Measurements from ENCODE around the gene DIRAS2.

DIRAS2 gene

DNA sequence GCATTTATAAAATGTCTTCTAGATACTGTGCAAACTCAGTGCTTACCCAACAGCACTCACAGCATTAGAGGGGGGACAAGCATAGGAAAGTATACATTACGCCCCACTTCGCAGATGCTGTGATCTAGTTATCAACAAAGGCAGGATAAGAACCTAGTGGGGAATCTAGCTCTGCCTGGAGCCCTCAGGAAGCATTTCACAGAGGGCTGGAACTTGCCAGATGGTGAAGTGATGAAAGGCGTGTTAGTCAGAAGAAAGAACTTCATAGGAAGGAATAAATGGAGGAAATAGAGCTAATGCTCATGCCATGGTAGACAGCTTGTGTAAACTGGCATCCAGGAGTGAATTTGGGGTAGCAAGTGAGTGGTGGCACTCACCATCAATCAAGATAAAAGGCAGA, 25.8 kb downstream of the DIRAS2 start:
- TF ChIP-seq, protein P1, sequence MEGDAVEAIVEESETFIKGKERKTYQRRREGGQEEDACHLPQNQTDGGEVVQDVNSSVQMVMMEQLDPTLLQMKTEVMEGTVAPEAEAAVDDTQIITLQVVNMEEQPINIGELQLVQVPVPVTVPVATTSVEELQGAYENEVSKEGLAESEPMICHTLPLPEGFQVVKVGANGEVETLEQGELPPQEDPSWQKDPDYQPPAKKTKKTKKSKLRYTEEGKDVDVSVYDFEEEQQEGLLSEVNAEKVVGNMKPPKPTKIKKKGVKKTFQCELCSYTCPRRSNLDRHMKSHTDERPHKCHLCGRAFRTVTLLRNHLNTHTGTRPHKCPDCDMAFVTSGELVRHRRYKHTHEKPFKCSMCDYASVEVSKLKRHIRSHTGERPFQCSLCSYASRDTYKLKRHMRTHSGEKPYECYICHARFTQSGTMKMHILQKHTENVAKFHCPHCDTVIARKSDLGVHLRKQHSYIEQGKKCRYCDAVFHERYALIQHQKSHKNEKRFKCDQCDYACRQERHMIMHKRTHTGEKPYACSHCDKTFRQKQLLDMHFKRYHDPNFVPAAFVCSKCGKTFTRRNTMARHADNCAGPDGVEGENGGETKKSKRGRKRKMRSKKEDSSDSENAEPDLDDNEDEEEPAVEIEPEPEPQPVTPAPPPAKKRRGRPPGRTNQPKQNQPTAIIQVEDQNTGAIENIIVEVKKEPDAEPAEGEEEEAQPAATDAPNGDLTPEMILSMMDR (IDR thresholded peaks at IDR 0.05; ENCODE audit: insufficient read depth, low read depth, low read length, missing control alignments) = no peak
- no peak for DNase-seq (ENCODE audit: low read depth)
- H3K4me3 ChIP-seq (ENCODE audit: low read depth, low read length) = no peak overlapping the region

DNA sequence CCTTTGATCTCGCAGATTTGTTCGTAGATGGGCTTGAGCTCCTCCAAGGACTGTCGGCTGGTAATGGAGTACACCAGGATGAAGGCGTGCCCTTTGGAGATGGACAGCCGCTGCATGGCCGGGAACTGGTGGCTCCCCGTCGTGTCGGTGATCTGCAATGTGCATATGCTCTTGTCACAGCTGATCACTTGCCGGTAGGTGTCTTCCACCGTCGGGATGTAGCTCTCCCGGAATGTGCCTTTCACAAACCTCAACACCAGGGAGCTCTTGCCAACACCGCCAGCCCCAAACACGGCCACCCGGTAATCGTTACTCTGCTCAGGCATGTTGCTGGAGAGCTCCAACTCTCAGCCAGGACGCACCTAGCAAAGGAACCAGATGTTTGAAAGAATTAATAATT, 29.1 kb downstream of the DIRAS2 start:
- TF ChIP-seq, protein P1 (IDR thresholded peaks at IDR 0.05; ENCODE audit: insufficient read depth, low read depth, low read length, missing control alignments) = no peak
- DNase-seq (ENCODE audit: low read depth) = no peak
- H3K4me3 ChIP-seq (ENCODE audit: low read depth, low read length) = no peak overlapping the region

DNA sequence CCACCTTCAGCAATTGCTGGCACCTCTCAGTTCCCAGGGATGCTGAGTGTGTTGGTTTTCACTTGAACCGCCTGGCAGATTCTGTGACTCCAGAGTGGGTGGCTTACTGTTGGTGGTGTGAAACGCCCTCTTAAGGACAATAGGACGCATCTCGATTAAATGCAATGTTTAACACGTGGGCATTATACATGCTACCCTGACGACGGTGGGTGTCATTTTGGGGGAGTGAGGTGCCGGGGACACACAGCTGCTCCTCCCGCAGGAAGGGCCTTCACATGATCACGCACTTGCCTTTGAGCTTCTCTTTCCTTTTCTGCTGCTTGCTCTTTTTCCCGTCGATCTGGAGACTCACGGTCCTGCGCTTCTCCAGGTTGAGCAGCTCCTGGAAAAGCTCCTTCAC, 29.7 kb downstream of the DIRAS2 start:
- no peak for DNase-seq (ENCODE audit: low read depth)
- no peak overlapping the region for H3K4me3 ChIP-seq (ENCODE audit: low read depth, low read length)
- TF ChIP-seq, protein P1 (IDR thresholded peaks at IDR 0.05; ENCODE audit: insufficient read depth, low read depth, low read length, missing control alignments) = no peak

DNA sequence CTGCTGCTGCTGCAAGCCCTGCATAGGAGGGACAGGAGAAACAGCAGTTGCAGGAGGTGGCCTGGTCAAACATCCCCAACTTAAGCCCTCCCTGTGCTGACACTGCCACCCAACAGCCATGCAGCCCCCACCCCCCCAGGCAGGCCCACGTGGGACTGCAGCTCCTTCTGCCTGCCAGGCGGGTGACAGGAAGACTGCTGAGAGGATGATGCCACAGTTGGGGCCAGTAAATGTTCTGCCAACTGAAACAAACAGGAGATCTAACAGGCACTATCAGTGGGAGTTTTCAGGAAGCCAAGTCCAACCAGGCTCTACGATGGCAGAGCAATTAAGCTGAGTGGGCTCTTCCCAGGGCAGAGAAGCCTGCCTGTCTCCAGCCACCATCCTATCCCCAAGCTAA, 31.1 kb downstream of the DIRAS2 start:
- no peak overlapping the region for H3K4me3 ChIP-seq (ENCODE audit: low read depth, low read length)
- TF ChIP-seq, protein P1 (IDR thresholded peaks at IDR 0.05; ENCODE audit: insufficient read depth, low read depth, low read length, missing control alignments) = no peak
- DNase-seq (ENCODE audit: low read depth) = no peak

DNA sequence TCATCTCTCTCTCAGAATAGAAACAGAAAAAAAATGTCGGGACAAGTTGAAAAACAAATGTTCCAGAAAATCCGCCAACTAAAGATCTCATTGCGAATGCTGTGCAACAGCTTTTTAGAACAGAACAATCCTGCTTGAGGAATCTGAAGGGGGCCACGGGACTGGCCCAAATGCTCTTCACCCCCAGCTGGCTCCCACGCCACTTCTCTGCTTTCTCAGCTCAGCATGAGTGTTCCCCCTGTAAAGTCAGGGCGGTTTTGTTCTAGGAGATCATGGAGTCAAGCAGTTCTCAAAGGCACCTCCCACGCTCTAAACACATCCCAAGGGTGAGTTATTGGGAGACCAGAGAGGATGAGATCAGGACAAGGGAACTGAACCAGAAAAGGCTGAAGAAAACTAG, 31.5 kb downstream of the DIRAS2 start:
- DNase-seq (ENCODE audit: low read depth) = no peak
- H3K4me3 ChIP-seq (ENCODE audit: low read depth, low read length) = no peak overlapping the region
- TF ChIP-seq, protein P1 (IDR thresholded peaks at IDR 0.05; ENCODE audit: insufficient read depth, low read depth, low read length, missing control alignments) = no peak

DNA sequence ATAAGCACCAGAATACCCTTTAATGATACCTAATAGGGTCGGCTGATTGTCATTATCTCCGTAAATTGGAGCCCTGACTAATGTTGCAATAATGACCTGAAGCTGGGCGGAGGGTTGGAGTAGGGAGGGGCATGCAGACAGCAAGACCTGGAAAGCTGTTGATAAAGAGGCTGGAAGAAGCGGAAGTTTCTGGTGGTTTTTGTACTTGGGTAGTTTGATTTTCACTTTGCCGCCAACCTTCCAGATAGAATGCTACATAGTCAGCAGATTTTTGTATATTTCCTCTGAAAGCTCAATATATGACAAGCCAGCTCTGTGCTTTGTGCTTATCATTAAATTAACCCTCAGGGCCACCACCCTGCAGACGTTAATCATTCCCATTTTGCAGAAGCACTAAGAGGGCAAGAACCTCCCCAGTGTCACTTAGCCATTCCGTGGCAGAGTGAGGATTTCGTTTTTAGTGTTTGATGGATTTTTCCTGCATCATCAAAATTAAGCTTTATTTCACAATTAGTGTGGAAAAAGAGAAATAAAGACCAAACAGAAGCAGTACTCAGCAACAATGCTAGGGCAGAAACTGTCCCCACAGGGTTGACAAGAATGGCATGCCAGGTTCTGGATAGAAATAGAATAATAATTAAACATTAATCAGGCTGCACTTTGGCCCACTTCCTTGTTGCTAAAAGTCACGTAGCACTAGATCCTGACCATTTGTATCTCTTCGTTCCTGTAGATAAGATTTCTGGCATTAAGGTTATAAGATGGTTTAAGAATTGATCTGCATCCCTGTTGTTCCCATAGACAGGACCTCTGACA, 34.7 kb downstream of the DIRAS2 start:
- TF ChIP-seq, protein P1 (IDR thresholded peaks at IDR 0.05; ENCODE audit: insufficient read depth, low read depth, low read length, missing control alignments) = no peak
- no peak overlapping the region for H3K4me3 ChIP-seq (ENCODE audit: low read depth, low read length)
- DNase-seq (ENCODE audit: low read depth) = no peak

DNA sequence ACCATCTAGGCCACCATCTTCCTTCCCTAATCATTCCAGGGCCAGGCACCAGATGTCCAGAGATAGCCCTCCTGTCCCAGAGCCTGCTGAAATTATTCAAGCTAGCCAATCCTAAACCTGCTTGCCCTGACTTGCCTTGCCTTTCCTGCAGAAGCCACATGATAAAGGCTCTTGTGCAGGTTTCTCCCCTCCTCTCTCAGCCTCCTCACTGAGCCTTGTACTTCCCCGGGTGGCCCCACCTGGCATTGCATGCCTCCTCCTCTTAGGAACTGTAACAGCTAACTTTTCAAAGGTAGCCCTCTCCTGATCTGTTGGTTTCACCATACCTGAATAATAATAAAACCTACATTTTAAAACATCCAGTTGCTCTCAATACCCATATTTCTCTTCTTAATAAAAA, 42.6 kb downstream of the DIRAS2 start:
- DNase-seq (ENCODE audit: low read depth) = peak; percentile 6
- TF ChIP-seq, protein P1 (IDR thresholded peaks at IDR 0.05; ENCODE audit: insufficient read depth, low read depth, low read length, missing control alignments) = no peak
- H3K4me3 ChIP-seq (ENCODE audit: low read depth, low read length) = no peak overlapping the region
